Pancreas (tissue), 10 donors: ENCODE data around the gene CEACAM5. TPM values are rescaled to one million over a fixed set of nuclear protein-coding genes. Genes with fewer than 3 reads are reported as not detected.

Experiments used
- ATAC-seq, 4 donors: fragments of 200-7000 bp; cut with Tn5 transposase; one replicate each; pipeline versions ENCODE4 v1.8.0 to v1.9.1; 2020; ENCODE audit warnings: mild to moderate bottlenecking in 4 of 4, moderate library complexity in 4 of 4
- DNase-seq, 6 donors: peaks; one replicate each; pipeline ENCODE4 v3.0.0-alpha.2; 2020
- FAIRE-seq: peaks from 2 replicates; lab custom pipeline; 2012; peaks lifted over from hg19 to GRCh38; lab: Jason Lieb, UNC
- H3K27ac ChIP-seq, 4 donors: fragments of 200-600 bp; sonication (generic); 1 replicate in 3 of 4; 2 replicates in 1 of 4; pipeline versions ENCODE4 v1.5.0 to v1.8.0; 2020
- H3K27me3 ChIP-seq, 4 donors: fragments of 200-600 bp; one replicate each; pipeline ENCODE4 v1.8.0; 2021
- H3K36me3 ChIP-seq, 3 donors: fragments of 200-600 bp; sonication (generic) in 1 of 3; one replicate each; pipeline versions ENCODE4 v1.5.0 to v1.8.0; 2020 to 2021
- H3K4me1 ChIP-seq, 3 donors: fragments of 200-600 bp; one replicate each; pipeline ENCODE4 v1.8.0; 2021
- H3K4me3 ChIP-seq, 4 donors: fragments of 200-600 bp; sonication (generic) in 2 of 4; one replicate each; pipeline versions ENCODE4 v1.5.0 to v1.8.0; 2020 to 2021
- H3K9me3 ChIP-seq, 4 donors: fragments of 200-600 bp; one replicate each; pipeline ENCODE4 v1.8.0; 2021
- WGBS, 2 donors: extraction: QIAGEN DNeasy Blood & Tissue Kit; methylation state at CpG; one replicate each; pipeline ENCODE4 v1.1.7; 2013; 5-methylcytosine and 5-hydroxymethylcytosine counted together
- intact Hi-C, 3 donors: fragments of 100-400 bp; cut with DNase I; formaldehyde crosslinking; loops; one replicate each; pipeline versions ENCODE4 v1.11.1 to v1.14.2; 2022
- polyA plus RNA-seq, 2 donors: library from polyadenylated mRNA; stranded (reverse); fragments of 200-250 nt; gene quantifications; one replicate each; pipeline ENCODE4 v1.2.3, GENCODE V29; 2013
- total RNA-seq, 6 donors: library from RNA; stranded (reverse); fragmentation: NEBNext Ultra II Directional in 4 of 6; extraction: Animal tissue kit (Norgen Biotek cat#: 25700) in 4 of 6; gene quantifications; one replicate each; pipeline versions ENCODE4 v1.2.1 to v1.2.4, GENCODE V29; 2021 to 2023
- TF ChIP-seq, protein P1 (sequence below), 4 donors: fragments of 200-600 bp; sonication (generic) in 3 of 4; IDR thresholded peaks; one replicate each; pipeline versions ENCODE4 v1.5.0 to v1.8.0; 2021; ENCODE audit warnings: antibody characterized with exemption in 4 of 4
- donor health status: healthy with polysubstance abuse.
- donor health status: DM: no; HTN: no; CAD: no; lungs with moderate emphysema.
- donor health status: DM: no; HTN: no; CAD: no.
- donor health status: control.
- donor health status: control.
- donor health status: Bipolar disorder and iron deficiency.
- donor health status: DM: yes; HTN: yes; CAD: no.
- donor health status: DM: no; HTN: no; CAD: no.
- donor health status: DM: no; HTN: no; CAD: no.
- donor health status: DM: yes; HTN: yes; CAD: no.

The CEACAM5 gene
- total and polyA plus RNA-seq, 8 donors, result 0.02 to 5.8 (median 0.30) TPM; not detected in 3

- no peaks in the 10 kb centered on the region for H3K36me3 ChIP-seq
- intact Hi-C loops, result no loop called here
Observed at GRCh38 chr19:41701401-41702075, 6.9 kb upstream of the CEACAM5 start.

GRCh38 chr19:41702171-41702651, 6.2 kb upstream of the CEACAM5 start:
- no peak for ATAC-seq
- 51 to 58% methylated on average over 3 of the region's 3 CpGs for WGBS, 2 donors
- Histone ChIP-seq H3K27me3 (no peaks in the 10 kb centered on the region), H3K4me1 (peaks cover 0 to 14% (median 4%) of the 10 kb centered on the region in 3 donors), H3K36me3 (no peaks in the 10 kb centered on the region), H3K27ac (peak overlapping the region in 1 of 4 donors; percentile 78), H3K4me3 (no peak overlapping the region), H3K9me3 (no peaks in the 10 kb centered on the region)
- FAIRE-seq, result no peak
- intact Hi-C loops, result no loop called here
- DNase-seq, result no peak
- TF ChIP-seq, protein P1, sequence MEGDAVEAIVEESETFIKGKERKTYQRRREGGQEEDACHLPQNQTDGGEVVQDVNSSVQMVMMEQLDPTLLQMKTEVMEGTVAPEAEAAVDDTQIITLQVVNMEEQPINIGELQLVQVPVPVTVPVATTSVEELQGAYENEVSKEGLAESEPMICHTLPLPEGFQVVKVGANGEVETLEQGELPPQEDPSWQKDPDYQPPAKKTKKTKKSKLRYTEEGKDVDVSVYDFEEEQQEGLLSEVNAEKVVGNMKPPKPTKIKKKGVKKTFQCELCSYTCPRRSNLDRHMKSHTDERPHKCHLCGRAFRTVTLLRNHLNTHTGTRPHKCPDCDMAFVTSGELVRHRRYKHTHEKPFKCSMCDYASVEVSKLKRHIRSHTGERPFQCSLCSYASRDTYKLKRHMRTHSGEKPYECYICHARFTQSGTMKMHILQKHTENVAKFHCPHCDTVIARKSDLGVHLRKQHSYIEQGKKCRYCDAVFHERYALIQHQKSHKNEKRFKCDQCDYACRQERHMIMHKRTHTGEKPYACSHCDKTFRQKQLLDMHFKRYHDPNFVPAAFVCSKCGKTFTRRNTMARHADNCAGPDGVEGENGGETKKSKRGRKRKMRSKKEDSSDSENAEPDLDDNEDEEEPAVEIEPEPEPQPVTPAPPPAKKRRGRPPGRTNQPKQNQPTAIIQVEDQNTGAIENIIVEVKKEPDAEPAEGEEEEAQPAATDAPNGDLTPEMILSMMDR (IDR thresholded peaks at IDR 0.05), result no peak

More at GRCh38 chr19:41701401-41702075, 6.9 kb upstream of the CEACAM5 start:
- WGBS, 2 donors, result 27 to 43% methylated on average over 10 of the region's 10 CpGs
- no peak for ATAC-seq
- H3K9me3 ChIP-seq, result no peaks in the 10 kb centered on the region
- no peaks in the 10 kb centered on the region for H3K27me3 ChIP-seq
- H3K4me3 ChIP-seq, result no peak overlapping the region
- no peak for FAIRE-seq
- peaks cover 0 to 14% (median 4%) of the 10 kb centered on the region in 3 donors for H3K4me1 ChIP-seq
- peak in 1 of 6 donors; percentile 54 for DNase-seq
- peak overlapping the region in 1 of 4 donors; percentile 78 for H3K27ac ChIP-seq
- TF ChIP-seq, protein P1 (IDR thresholded peaks at IDR 0.05), result no peak

DNA sequence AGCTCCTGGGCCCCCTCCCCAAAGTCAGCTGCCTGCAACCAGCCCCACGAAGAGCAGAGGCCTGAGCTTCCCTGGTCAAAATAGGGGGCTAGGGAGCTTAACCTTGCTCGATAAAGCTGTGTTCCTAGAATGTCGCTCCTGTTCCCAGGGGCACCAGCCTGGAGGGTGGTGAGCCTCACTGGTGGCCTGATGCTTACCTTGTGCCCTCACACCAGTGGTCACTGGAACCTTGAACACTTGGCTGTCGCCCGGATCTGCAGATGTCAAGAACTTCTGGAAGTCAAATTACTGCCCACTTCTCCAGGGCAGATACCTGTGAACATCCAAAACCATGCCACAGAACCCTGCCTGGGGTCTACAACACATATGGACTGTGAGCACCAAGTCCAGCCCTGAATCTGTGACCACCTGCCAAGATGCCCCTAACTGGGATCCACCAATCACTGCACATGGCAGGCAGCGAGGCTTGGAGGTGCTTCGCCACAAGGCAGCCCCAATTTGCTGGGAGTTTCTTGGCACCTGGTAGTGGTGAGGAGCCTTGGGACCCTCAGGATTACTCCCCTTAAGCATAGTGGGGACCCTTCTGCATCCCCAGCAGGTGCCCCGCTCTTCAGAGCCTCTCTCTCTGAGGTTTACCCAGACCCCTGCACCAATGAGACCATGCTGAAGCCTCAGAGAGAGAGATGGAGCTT, 4.7 kb upstream of the CEACAM5 start:
- FAIRE-seq (no peak), ATAC-seq (no peak), DNase-seq (peak in 1 of 6 donors; percentile 29)
- Histone ChIP-seq H3K4me3 (no peak overlapping the region), H3K27ac (no peak overlapping the region), H3K9me3 (no peaks in the 10 kb centered on the region), H3K27me3 (no peaks in the 10 kb centered on the region), H3K4me1 (peaks cover 0 to 9% (median 4%) of the 10 kb centered on the region in 3 donors), H3K36me3 (no peaks in the 10 kb centered on the region)
- intact Hi-C loops, result no loop called here
- WGBS, 2 donors, result 58 to 72% methylated on average over 8 of the region's 8 CpGs
- TF ChIP-seq, protein P1 (IDR thresholded peaks at IDR 0.05), result no peak

GRCh38 chr19:41705393-41706174, 2.8 kb upstream of the CEACAM5 start:
- intact Hi-C loops, result no loop called here
- TF ChIP-seq, protein P1 (IDR thresholded peaks at IDR 0.05), result no peak
- Histone ChIP-seq H3K36me3 (no peaks in the 10 kb centered on the region), H3K4me1 (no peaks in the 10 kb centered on the region), H3K27ac (no peak overlapping the region), H3K9me3 (no peaks in the 10 kb centered on the region), H3K4me3 (no peak overlapping the region), H3K27me3 (no peaks in the 10 kb centered on the region)
- FAIRE-seq (no peak), ATAC-seq (peak in 3 of 4 donors; percentile 41 to 56 (median 48)), DNase-seq (peak in 2 of 6 donors; percentile 32 to 60)
- 28 to 35% methylated on average over 10 of the region's 10 CpGs for WGBS, 2 donors
